Epidermal melanocyte (primary cell): ENCODE results near the gene ENTPD7.
"Not testable (repeated sequence)": the region's sequence is repeated elsewhere in the genome, so short reads cannot be mapped to it uniquely, and the experiment has no call there.

Experiments
- DNase-seq: peaks from one replicate; pipeline ENCODE4 v3.0.0; 2011; ENCODE audit warnings: low spot score; ENCODE audit not compliant: insufficient read length

Gene ENTPD7

DNA sequence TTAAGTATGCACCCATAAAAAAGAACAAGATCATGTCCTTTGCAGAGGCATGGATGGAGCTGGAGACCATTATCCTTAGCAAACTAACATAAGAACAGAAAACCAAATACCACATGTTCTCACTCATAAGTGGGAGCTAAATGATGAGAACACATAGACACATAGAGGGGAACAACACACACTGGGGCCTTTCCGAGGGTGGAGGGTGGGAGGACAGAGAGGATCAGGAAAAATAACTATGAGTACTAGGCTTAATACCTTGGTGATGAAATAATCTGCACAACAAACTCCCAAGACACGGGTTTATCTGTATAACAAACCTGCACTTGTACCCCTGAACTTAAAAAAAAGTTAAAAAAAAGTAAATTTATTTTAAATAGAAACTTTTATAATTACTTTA, 86.9 kb downstream of the ENTPD7 start:
- DNase-seq: not testable (repeated sequence)

DNA sequence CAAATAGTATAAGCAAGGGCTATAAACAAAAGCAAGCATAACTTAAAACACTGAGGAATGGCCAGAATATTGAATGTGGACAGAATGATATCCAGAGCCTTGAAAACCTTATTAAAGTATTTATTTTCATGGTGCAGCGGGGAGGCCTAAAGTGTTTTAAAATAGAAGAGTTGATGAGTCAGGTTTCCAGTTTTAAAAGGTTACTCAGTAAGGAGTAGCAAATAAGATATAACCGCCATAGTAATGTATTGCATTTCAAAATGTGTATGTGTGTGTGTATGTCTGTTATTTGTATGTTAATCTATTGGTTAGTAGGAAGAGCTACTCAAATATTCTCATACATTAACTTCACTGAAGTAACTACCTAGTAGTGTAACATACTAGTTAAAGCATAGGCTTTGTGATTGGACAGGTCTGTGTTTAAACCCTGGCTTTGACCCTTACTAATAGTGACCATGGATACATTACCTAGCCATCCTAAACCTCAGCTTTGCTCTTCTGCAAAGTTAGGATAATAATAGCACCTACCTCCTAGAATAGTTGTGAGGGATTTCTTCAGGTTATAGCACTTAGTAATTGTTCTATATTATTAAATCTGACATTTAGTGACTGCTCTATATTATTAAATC, 89.6 kb downstream of the ENTPD7 start:
- no peak for DNase-seq

DNA sequence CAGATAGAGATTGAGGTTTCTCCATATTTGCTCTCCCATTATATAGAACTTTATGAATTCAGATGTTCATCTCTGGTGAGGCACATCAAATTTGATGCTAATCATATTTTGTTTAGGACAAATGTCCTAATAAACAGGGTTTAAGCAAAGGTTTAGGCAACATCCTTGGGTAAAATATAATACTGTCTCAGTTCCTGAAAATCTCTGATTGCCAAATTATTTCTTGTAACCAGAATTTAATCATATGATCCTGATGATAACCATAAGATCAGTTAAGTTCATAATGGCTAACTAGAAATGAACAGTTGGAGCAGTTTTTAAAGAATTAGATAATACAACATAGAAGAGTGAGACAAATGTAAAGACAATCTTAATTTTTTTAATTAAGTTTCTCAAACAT, 91.3 kb downstream of the ENTPD7 start:
- DNase-seq: no peak

DNA sequence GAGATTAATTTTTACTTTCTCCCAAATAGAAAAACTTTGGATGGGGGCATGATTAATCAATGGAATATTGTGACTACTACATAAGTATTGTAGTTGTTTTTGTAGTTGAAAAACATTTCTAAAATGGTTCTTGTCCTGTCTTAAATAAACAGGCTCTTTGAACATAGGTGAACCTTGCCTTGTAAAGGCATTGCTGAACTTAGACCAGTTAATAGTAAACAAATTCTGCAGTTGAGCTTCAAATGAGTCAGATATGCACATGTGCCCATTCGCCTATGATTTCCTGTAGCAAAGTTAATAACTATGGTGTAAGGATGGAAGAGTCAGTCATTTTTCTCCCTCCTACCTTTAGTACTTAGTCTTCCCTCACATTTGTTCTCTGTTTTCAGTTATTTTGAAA, 95.4 kb downstream of the ENTPD7 start:
- DNase-seq: no peak
